ENCODE data around the gene CSMD2.

Gene CSMD2

DNA sequence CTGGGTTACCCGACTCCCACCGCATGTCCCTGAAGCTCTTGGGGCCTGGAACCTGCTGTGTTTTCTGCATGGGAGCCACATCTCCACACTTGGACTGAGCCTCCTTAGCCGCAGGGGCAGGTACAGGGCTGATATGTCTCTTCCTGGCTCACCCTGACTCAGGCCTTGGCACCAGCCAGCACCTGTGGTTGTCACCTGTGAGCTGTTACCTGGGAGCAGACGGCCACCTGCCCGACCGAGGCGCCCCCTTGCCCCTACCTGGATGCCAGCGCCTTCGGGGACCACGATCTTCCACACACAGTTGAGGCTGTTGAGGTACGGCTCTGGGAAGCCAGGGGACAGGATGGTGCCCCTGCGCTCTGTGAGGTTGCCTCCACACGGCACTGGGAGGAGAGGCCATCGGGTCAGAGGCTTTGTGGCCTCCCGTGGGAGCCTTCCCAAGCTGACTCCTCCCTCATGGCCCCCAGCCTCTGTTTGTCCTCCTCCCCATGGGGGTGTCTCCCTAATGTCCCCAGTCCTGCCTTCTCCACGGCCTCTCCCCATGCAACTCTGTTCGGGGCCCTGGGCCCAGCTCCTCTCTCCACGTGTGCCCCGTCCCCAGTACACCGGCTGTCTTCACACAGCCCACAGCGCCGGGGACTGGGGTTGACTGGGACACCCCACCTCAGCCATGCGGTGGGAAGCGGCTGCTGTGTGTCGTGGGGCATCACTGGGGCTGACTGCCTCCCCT is 540.6 kb downstream of the CSMD2 start:
- no peak for DNase-seq

DNA sequence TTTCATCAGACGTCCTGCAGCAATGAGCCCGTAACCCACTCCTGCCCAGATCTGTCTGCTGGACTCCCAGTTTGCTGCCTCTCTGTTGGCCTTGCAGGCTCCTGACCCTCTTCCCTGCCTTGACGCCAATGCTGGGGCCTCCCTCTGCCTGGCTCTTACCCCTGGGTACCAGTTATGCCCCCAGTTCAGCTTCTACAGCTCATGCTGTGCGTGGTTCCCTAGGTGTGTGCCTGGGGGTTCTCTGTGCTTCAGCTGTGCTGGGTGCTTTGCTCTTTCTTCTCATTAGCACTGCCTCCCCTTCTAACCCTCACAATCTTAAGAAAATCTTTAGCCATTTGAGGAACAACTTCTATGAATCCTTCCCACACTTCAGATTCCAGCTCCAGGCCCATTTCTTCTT is 541.2 kb downstream of the CSMD2 start:
- DNase-seq: no peak

- DNase-seq: no peak
Measured at GRCh38 chr1:33622757-33623156, 542.3 kb downstream of the CSMD2 start.

DNA sequence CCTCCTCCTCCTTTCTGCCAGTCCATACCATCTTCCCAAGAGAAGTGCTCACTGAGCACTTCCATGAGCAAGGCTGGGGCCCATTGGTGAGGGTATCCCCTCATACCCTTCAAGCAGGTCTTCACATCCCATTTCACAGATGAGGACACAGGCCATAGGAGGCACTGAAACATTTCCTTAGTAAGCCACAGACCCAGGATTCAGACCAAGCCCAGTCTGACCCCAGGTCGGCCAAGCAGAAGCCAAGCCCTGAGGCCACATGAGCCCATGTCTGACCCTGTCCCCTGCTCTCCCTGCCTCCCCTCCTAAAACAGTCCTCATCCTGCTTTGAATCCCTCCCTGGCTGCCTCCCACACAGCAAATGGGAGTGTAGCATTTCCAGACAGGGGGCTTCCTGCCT is 546.4 kb downstream of the CSMD2 start:
- DNase-seq: no peak

DNA sequence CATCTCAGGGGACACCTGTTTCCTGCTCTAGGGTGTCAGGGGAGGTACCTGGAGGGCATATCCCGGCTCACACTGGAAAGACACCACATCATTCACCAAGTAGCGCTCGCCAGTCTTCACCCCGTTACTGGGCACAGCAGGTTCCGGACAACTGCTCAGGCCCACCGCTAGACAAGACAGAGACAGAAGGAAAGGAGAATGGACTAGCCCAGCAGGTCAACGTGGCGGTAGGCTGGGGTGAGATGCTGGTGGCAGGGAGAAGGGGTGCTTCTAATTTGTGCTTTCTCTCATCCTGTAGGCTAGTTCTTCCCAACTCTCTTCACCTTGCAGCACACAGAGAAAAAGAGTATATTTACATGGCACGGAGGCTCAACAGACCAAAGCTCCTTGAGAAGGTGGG is 547.6 kb downstream of the CSMD2 start:
- no peak for DNase-seq

DNA sequence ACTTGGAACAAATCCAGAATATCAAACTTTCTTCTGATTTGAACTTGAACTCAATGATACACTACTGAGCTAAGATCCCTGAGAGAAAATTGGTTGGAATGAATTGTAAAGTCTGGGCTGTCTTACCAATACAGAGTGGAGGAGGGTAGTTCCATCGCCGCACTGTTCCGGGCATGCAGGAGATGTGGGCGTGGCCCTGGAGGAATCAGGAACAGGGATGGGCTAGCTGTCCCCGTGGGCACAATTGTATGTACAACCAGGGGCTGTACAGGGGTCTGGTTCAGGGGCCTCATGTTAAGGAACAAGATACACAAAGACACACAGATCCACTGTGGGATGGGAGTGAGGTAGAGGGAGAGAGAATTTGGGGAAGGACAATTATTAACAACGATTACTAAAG is 548.2 kb downstream of the CSMD2 start:
- no peak for DNase-seq

- DNase-seq: no peak
Measured at GRCh38 chr1:33615546-33615945, 549.5 kb downstream of the CSMD2 start.

GRCh38 chr1:33610864-33611455 is 554.1 kb downstream of the CSMD2 start:
- no peak for DNase-seq

- no peak for DNase-seq
Measured at GRCh38 chr1:33610391-33610790, 554.6 kb downstream of the CSMD2 start.

GRCh38 chr1:33609739-33610138 is 555.3 kb downstream of the CSMD2 start:
- DNase-seq: no peak

DNA sequence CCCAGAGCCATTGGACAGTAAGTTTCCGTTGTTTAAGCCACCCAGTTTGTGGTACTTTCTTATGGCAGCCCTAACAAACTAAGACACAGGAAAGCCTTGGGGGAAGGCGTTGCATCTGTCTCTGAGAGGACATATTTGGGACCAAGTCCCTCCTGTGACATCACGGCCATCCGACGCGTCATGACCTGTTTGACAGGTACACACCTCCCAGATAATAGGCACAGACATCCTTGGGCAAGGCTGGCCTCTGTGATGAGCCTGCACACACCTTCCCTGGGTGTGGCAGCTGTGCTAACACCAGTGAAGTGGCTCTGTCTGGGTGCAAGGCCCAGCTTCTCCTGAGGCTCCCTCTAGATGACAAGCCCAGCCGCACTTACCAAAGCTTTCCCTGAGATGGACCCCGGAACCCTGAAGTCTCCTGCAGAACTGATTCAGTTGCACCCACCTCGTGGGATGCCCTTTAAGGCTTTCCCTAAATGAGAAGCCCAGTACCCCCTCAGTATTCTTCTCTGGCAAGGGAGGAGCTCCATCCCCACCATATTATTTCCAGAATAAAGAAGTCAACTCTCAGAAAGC is 556.1 kb downstream of the CSMD2 start:
- no peak for DNase-seq

GRCh38 chr1:33607444-33608005 is 557.5 kb downstream of the CSMD2 start:
- no peak for DNase-seq

DNA sequence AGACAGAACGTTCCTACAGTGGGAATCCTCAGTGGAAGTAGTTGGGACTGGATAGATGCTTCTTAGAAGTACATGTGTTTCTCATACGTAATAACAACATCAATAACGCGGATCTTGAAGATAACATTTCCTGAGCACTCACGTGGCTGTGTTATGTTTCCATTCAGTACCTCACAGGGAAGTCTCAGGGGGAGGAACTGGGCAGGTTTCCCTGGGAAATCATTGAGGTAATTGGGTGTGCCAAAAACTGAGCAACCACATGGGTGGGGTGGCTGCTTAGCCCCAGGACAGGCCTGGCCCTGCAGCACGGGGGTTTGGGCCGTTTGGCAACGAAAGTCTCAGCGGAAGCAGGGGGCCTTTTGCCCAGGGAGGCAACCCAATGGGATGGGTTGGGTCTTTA is 558.8 kb downstream of the CSMD2 start:
- DNase-seq: no peak

- DNase-seq: no peak
Measured at GRCh38 chr1:33602271-33602670, 562.8 kb downstream of the CSMD2 start.

DNA sequence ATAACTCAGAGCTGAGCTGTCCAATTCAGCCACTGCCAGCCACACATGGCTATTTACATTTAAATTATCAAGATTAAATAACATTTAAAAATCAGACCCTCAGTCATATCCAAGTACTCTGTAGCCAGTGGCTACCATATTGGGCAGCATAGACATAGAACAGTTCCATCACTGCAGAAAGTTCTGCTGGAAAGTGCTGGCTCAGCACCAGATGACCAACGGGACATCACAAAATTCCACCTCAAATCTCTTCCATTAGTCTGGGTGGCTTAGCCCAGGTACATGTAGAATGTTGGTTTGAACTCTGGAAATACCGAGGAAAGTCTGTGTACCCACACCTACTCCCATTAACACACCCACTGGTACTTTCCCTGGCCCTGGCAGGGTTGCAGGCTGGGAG is 563.3 kb downstream of the CSMD2 start:
- DNase-seq: no peak

GRCh38 chr1:33599516-33600115 is 565.4 kb downstream of the CSMD2 start:
- DNase-seq: no peak

DNA sequence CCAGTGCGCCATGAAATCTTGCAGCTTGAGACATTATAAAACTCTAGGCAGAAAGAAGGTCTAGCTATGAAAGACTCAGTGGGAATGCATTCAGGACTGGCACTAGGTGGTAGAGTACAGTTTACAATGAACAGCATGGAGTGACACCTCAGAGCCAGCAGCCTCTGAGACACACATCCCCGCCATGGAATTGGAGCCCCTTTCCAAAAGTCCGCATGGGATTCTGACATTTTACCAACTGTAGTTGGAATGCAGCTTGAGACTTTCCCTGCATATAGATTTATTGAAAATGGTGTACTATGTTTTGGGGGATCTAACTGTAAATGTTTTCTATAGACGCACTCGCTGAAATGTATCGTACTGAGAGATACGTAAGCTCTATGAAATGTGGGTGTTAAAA is 576.3 kb downstream of the CSMD2 start:
- DNase-seq: no peak

GRCh38 chr1:33586795-33587194 is 578.2 kb downstream of the CSMD2 start:
- DNase-seq: no peak

DNA sequence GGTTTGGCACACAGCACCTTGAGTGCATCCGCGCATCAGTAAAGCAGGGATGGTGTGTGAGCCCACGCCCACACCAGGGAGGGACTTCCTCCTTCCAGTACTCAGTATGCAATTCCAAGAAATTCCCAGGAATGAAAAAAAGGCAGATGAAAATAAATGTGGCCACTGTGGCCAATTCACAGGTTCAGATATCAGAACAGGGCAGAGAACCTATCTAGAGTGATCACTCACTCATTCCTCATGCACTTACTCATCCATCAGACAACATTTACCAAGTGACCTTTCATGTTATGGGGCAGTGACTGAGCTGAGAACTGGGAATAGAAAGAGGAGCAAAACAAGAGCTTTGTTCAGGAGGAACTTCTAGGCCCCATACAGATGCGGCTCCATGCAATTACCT is 578.9 kb downstream of the CSMD2 start:
- no peak for DNase-seq

DNA sequence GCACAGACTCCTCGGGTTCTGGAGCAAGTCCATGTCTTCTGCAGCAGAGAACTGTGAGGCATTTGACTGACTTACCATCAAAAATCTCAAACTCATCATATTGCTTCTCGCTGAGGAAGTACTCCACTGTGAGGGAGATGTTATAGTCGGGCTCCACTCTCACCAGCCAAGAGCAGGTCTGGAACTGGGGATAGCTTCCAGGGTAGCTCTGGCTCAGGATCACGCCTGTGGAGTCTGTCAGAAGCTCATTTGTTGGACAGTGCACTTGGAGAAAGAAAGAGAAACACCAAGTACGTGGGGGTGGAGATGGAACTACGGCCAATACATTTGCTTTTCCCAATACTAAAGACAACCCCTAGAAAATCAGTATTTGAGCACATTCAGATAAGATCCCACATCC is 581.5 kb downstream of the CSMD2 start:
- no peak for DNase-seq

- DNase-seq: no peak
Measured at GRCh38 chr1:33578557-33579448, 586.2 kb downstream of the CSMD2 start.

GRCh38 chr1:33577663-33578062 is 587.4 kb downstream of the CSMD2 start:
- no peak for DNase-seq
